ENCODE results near the gene RTL10.

Gene RTL10

DNA sequence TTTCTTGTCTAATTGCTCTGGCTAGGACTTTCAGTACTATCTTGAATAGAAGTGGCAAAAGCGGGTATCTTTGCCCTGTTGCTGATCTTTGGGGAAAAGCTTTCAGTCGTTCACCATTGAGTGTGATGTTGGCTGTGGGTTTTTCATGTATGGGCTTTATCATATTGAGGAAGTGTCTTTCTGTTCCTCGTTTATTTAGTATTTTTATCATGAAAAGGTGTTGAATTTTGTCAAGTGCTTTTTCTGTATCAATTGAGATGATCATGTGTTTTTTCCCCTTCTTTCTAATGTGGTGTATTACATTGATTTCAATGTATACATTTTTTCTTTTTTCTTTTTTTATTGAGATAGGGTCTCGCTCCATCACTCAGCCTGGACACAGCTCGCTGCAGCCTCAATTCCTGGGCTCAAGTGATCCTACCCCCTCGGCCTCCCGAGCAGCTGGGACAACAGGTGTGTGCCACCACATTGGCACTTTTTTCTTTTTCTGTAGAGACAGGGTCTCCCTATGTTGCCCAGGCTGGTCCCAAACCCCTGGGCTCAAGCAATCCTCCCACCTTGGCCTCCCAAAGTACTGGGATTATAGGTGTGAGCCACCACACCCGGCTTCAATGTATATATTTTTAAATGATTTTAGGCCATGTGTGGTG lies 5.3 kb upstream of the RTL10 start:
- no peak for DNase-seq

DNA sequence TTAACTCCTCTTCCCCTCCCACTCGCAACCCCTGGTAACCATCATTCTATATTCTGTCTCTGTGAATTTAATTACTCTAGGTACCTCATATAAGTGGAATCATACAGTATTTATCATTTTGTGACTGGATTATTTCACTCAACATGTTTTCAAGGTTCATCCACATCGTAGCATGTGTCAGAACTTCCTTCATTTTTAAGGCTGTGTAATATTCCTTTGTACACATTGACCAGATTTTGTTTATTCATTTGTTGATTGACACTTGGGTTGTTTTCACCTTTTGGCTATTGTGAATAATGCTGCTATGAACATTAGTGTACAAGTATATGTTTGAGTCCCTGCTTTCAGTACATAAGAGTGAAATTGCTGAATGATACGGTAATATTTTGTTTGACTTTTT lies 2.7 kb upstream of the RTL10 start:
- no peak for DNase-seq

DNA sequence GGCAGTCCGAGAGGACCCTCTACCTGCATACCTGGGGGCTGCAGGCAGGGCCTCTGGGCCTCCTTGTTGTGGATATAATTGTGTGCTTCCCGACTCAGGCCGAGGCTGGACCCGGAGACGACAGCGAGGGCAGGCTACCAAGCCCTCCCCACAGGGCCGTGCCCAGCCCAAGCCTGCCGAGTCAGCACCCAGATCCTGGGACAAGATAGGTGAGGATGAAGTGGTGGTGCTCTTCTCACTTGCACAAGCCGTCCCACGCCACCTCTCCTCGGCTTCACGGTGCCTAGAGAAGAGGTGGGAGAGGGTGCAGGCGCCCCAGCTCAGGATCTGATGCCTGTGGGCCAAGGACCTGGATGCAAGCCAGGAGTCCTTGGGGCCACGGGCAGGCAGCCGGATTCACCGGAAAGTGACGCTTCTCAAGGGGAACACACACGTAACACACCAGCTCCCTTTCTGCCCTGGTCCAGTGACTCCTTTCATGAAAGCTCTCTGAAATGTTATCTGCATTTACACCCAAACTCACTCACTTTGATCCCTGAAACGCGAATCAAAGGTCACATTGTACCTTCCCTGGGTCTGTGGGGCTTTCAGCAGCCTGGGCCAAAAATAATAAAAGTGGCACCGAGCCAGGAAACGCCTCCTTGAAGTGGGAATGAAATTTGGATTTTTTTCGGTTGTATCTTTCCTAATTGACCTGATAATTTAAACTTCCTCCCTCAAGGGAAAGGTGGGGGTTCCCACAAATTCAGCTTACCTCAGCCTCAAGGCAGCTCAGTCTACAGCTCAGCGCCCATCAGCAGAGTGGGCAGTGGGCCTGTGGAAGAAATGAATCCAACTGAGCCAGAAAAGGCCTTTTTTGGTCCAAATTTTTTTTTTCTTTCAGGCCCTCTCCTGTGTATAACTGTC lies 1.1 kb upstream of the RTL10 start:
- DNase-seq = peak; percentile 77 to 84

DNA sequence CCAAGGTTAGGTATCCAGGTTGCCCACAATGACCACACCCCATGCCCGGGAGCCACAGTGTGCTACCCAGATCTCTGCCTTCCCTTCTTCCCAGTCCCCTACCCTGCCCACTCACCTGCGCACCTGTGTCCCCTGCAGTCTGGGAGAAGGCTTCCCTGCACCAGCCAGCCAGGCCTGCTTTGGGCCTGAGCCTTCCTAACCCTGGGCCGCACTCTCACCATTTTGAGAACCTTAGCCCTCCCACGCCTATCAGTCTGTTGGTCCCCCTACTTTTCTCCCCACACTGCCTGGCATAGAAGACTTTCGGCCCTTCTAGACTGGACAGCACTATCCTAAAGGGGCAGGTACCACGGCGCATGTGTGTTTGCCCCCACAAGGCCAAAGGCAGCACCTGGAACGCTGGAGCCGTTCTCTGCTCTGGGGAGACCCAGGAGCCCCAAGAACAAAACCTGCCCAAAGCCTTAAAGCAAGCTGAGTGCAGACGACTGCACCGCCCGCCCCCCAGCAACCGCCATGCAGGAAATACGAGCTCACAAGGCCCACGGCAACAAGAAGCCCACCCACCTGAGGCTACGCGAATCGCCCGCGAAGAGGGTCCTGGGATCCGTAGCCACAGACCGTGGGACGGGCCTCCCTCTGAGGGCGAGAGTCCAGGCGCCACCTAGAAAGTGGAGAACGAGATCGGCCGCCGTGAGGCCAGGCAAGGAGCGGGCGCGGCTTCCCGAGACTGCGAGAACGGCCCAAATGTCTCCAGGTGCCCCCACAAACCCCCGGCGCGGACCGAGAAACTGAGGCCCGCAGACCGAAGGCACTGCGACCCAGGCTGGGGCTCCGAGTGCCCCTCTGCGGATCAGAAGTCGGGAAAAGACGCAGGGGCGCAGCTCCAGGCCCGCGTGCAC lies 546 bp downstream of the RTL10 start:
- no peak for DNase-seq

DNA sequence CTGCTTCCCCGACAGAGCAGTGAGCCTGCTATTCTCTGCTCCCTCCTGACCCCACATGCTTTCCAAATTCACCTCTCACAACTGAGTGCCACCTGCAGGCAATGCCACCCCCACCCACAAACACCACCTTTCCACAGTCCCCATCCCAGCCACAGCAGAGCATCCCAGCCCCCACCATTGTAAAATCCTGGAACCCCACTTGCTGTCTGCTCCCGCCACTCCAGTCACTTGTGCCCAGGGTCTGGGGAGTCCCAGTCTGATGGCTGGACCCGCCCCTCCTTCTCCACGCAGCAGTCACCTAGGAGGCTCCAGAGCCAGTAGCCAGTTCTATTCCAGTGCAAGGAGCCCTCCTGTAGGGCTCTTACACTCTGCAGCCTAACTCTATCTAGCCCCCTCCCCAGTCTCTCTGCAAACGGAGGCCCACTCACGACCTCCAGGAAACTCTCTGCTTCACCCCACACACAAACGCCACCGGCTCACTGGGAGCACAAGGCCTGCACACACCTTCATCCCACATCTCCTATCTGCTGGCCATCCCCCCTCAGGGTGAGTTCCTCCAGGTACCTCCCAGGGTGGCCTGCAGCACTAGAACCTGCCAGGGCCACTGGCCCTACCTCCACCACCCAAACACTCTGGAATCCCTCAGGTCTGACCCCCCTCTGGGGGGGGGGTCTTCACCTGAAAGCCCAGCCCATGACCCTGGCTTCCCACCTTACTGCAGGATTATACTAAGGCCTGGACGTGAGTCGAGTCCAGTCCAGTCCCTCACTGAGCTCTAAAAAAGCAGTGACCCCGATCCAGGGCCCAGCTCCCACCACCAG lies 1.4 kb downstream of the RTL10 start:
- DNase-seq = no peak

DNA sequence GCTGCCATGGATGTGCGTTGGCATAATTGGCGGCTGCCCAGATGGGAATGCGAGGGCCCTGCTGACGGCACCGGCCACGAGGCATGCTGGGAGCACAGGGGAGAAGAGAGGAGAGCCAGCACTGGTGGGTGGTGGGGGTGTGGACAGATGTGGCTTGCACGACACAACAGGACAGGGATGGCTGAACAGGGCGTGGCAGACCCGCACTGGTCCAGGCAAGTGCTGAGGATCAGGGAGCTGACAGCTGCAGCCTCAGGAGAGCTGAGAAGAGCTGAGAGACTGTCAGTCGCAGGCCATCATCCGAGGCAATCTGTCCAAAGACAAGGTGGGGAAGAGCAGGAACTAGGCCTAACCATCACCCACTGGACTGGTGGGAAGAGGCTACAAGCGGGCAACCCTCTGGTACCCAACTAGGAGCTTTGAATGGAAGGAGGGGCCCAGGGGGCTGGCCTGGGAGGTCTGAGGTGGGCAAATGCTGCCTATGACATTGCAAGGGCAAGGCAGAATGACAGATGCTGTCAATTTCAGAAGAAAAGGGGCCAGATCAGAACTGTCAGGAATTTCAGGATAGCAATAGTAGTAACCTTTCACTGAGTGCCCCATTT lies 2.4 kb downstream of the RTL10 start:
- no peak for DNase-seq

DNA sequence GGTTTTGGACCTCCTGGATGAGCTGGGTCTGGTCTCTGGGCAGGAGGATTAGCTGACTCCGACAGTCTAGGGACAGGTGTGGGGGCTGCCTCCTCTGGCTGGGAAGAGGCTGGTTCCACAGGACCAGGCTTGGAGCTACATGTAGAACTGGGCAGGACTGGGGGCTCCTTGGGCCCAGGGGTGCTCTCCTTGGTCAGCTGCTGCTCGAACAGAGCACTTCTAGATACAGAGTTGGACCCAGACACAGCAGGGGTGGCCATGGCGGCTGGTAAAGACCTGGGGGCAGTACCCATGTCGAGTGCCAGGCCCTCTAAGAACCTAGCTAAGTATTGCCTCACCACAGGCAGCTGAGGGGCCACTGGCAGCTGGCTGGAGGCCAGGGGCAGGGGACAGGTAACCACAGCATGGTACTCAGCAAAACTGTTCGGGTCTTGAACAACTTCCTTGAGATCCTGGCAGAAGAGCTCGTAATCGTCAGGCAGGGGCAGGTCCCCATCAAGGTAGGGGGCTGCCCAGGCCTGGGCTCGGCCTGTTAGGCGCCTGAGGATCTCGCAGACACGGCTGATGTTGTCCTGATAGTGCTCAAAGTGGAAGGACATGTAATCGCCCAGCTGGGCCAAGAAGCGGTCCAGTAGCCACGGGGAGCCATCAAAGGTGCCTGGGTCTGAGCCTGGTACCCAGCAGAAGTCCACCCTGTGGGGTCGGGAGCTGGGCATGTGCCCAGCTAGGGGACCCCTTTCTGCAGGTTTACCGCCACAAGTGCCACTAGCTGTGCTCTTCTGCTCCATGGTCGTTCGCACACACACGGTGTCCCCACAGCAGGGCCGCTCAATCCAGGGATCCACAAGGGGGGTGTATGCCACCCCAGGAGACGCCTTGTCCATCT lies 3.1 kb downstream of the RTL10 start:
- no peak for DNase-seq

DNA sequence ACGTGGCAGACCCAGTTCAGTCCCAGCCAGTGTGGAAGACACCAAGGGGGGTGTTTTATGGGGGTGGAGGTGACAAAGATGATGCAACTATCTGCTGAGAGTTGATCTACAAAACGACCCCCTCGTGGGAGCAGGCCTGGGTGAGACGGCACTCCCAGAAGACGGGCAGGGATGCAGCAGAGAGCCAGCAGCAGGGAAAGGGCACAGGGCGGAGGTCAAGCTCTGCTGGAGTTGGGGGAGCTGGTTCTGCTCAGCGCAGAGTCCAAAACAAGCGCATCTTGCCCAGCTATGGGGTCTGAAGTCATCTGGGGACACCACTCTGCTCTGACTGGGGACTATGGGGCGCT lies 3.9 kb downstream of the RTL10 start:
- DNase-seq = no peak

DNA sequence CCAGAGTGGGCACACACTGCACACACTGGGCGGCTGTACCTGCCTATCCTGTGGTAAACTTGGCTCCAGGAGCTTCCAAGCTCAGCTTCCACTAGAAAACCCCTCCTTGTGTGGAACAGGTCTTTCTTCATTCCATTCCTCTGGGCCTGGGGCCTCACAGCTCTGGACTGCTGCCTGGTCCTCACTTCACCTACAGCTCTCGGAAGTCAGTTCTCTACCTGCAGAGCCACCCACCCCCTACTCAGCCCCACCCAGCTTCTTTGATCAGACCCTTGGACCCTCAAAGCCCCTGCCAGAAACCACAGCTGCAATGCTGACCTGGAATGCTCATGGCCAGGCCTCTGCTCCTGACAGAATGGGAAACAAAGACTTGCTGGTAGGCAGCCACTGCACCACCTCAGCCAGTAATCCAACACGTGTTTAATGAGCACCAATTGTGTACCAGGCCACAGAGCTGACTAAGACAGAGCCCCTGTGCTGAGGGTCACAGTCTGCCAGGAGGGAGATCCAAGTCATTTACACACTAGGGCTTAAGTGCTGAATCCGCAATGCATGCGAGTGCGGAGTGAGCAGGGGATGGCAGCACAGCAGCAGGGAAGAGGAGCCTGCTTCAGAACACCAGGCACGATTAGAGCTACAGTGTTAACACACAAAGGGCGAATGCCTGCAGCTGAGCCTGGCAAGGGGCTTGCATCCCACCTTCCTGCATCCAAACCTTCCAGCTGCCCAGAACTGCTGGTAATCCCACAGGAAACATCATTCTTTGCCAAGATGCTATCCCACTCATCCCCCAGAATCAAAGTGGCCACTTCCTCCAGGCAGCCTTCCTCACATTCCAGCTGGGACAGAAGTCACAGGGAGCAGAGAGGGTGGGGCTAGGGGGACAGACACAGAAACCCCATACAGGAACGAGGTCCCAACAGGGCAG lies 4.6 kb downstream of the RTL10 start:
- DNase-seq = no peak

DNA sequence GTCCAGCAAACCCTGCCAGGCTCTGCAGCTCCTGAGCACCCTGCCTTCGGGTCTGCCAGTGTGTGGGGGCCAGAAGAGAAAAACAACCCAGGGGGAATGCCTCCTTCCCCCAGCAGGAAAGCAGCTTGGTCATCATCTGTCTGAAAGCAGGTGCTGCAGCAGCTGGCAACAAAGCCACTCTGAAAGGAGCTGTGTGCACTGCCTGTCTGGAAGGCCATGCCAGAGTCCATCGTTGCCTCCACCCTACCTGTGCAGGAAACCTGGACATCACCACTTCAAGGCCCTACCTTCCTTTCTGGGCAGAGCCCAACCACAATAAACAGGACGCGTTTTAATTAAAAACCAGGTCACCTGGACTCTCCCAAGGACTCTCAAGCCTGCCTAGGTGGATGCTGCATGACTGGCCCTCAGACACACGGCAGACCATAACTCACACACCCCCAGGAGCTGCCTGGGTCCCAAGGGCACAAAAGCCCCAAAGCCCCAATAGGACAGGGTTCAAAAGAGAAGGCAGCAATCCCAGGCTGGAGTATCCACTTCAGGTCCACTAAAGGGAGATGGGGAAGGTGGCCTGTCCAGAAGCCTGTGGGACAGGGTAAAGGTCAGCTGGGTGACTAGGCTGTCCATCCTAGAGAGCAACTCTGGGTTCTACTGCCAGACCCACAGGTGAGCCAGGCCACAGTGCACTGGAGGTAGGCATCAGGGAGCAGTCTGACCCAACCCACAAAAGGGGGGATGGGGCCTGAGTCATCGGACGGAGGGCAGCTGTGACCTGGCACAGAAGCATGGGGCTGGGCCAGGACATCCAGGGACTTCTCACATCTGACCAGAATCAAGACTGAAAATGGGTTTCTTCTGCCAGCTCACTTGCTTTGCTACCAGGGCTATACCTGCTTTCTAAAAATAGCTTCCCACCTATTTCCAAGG lies 6.1 kb downstream of the RTL10 start:
- no peak for DNase-seq

DNA sequence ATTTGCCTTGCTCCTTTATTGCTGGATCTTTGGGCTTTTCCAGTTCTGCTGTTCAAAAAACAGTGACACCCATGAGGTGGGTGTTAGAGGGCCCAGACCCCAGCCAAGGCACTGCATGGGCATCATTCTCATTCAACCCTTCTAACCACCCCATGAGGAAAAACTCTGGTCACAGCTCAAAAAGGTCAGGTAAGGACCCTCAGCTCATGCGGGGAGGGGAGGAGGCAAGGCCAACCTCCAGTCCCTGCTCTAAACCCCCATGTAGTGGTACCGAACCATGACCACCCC lies 7.4 kb downstream of the RTL10 start:
- no peak for DNase-seq

DNA sequence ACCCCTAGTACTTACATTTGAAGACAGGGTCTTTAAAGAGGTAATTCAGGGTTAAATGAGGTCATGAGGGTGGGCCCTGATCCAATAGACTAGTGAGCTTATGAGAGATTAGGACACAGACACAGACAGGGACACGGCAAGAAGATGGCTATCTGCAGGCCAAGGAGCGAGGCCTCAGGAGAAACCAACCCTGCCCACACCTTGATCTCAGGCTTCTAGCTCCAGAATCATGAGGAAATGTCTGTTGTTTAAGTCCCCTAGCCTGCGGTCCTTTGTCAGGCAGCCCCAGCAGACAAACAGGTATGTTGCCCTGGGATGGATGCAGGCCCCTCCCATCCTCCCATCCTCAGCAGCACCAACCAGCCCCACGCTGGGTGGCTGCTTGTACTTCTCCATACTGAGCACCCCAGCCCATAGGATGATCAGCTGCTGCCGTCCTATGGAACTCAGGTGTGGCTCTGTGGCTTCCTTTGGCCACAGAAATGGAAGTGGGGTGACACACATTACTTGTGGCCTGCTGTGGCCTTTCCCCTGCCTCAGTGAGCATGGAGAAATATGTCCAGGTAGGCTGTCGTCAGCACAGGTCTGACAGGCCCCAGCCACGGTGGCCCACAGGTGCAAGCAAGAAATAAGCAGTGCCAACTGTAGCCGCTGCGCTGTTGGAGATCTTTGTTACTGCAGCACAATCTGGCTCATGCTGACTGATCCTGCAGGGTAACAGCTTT lies 7.9 kb downstream of the RTL10 start:
- DNase-seq = no peak

DNA sequence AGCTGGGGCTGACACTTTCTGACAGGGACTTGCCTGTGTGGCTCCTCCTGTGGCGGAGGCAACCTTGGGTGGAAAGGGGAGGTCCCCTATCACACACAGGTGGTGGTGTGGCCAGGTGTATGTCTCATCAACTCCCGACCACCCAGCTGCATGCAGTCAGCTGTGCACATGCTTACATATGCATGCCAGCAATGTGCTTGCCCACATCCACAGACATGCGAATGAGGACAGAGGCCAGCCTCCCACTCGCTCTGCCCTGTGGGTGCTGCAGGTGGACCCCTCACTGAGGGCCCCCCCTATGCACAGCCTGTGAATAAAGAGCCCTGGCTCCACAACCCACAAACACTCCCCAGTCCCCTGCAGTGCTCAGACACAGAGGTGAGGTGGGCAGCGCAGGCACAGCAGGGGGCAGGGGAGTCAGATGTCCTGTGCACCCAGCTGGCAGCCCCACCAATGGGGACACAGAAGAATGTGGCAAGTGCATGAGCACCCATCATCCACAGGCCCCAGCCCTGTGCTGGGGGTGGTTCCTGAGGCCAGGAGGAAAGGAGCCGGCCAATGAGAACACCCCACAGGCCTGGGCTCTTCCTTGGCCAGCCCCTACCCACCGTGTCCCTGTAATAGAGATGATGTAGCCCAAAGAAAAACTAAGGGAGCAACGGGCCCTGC lies 9.5 kb downstream of the RTL10 start:
- DNase-seq = peak in 1 of 2 experiments; percentile 34

DNA sequence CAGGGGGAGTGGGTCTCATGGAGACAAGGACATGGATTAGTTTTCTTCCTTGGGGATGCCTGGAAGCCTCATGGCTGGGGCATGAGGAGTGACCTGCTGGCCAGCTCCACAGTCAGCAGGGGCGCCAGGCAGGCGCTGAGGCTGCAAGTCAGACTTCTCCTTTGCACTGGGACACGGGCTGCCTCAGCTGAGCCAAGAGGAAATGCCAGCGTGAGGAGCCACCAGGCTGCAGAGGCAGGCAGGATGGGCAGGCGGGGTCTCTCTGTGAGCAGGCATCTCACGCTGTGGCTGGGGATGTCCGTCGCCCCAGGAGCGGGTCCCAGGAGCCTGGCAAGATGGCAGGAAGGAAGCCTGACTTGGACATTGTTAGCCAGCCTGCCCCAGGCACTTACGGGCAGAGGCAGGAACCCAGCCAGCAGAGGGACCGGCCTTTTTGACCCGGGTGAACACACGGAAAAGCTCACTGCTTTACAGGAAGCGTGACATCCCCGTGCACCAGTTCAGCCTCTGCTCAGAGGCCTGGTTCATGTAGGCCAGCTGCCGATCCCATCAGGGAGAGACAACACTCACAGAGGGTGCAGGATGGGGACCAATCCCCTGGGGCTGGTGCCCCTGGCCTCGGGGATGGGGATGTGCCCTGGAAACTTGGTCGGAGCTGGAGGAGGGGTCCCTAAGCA lies 10.2 kb downstream of the RTL10 start:
- DNase-seq = peak; percentile 79 to 84

DNA sequence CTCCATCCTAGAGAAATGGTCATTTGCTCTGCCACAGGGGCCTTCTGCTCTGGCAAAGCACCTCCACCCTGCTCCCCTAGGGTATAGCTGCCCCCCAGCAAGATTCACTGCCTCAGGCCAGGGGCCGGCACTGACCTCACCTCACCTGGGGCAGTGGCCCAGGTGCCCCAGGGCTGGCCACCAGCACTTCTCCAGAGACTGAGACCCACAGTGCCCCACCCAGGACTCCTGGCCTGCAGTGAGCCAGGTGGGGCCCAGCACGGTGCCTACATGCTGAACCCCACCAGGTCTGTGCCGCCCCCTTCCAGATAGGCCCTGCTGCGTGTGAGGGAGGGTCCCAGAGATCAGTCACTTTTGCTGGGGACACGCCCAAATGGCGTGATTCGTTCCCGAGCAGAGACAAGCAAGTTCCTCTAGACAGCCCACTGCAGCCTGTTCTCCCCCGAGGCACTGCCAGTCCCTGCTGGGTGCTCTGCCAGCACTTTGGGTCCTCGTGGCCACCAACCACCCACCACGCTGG lies 10.8 kb downstream of the RTL10 start:
- peak; percentile 57 to 58 for DNase-seq

DNA sequence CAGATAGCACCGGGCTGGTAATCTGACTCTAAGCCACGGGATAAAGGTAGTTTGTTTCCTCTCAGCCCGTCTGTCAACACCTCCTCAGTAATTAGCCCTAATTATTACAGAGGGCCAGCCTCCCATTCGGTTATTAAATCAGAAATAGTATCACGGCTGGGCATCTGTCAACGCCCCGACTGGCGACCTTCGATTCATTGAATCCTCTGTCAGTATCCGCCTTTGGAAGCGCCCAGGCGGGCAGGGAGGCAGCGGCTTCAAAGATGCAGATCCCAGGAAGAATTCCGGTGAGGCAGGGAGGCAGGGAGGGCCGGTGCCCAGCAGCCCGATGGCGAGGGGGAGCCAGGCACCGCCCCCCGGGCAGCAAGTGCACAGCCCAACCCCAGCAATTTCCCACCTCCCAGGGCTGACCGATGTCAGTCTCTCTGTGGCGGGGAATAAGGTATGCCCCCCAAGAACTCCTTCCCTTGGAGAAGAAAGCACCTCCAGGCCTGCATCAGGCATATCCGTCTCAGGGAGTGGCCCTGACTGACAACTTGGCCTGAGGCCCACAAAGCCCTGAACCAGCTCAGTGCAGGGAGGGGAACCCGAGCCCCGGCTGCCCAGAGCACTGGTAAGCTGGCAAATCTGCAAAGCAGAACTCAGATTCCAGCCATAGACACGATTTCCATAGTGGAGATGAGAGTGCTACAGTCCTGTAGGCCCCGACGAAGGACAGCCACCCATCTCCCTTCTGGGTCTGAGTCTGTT lies 11.4 kb downstream of the RTL10 start:
- DNase-seq = no peak

Measured in Kasumi-1 (cell line).